CD4-positive, alpha-beta T cell treated with Interferon gamma for 1 hour (primary cell): ENCODE results near the gene DPY19L3.
A peak's percentile ranks its signal among the peaks of the same experiment; 100 is the strongest.
"Not testable (repeated sequence)": the region's sequence is repeated elsewhere in the genome, so short reads cannot be mapped to it uniquely, and the experiment has no call there.

Experiments
- DNase-seq: peaks from one replicate; pipeline ENCODE4 v3.0.0-alpha.2; 2020

DPY19L3 gene

DNA sequence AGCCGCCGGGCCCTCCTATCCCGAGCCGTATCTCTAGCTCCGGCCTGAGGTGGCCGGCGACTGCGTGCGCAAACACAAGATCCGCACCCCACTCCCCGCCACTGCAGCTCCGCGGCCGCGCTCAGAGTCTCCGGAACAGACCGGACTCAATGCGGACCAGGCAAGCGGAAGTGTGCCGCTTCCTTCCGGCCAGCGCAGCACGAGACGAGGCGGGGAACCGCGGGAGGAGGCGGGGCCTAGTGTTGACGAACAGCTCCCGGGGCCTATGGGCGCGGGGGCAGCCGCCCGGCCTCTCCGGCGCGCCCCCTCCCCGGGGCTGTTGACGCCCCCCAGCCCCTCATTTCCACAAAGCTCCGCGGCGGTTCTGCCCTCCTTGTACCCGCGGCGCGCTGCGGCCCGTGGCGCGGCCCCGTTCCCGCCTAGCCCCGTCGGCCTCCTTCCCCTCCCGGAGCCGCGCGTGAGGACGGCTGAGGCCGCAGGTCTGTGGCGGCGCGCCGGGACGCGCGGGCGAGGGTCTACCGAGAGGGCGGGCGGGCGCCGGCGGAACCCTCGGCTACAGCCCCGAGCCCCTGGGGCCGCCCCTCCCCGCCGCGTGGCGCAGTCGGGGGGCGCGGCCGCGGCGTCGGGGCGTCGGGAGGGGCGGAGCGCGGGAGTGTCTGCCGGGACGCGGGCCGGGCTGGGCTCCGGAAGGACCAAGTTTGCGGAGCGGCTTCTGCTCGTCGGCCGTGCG is at the start of gene DPY19L3:
Gene DPY19L3, plus strand, starts transcription at position 340 of the 730 bp plus-strand sequence. CDS start 2,484 bp downstream, outside the sequence.
- DNase-seq, result peak; percentile 89

GRCh38 chr19:32357720-32358119 is 47.9 kb upstream of the DPY19L3 start:
- no peak for DNase-seq

DNA sequence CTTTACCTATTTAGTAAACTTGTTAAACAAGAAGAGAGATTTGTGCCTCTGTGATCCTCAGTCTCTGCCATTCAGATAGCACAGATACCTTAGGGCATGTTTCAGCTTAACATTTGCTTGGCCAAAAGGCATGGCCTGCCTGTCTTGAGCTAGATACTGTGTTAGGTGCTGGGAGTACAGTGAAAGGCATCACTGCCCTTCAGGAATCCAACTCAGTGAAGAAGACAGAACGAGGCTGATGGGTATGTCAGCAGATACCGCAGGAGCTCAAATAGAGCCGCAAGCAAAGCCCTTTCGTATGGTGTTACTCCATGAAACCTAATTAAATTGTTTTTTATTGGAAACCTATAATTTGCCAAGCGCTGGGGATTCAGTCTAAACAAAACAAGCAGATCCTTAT is 47.2 kb upstream of the DPY19L3 start:
- DNase-seq, result no peak

- no peak for DNase-seq
Observed at GRCh38 chr19:32359581-32359980, 46.0 kb upstream of the DPY19L3 start.

DNA sequence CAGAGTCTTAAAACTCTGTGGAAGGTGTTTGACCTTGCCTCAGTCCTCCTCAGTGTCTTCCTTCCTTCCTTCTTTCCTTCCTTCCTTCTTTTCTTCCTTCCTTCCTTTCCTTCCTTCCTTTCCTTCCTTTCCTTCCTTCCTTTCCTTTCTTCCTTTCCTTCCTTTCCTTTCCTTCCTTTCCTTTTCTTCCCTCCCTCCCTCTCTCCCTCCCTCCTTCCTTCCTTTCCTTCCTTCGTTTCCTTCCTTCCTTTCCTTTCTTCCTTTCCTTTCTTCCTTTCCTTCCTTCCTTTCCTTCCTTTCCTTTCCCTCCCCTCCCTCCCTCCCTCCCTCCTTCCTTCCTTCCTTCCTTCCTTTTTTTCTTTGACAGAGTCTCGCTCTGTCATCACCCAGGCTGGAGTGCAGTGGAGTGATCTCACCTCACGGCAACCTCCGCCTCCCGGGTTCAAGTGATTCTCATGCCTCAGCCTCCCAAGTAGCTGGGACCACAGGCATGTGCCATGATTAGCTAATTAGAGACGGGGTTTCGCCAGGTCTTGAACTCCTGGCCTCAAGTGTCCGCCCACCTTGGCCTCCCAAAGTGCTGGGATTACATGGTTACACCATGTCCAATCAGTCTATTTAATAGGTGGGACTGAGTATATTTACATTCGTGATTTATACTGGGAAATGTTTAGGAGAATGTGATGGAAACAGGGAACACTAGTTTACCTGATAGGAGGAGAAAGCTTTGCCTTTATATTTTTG is 43.8 kb upstream of the DPY19L3 start:
- DNase-seq, result no peak

- DNase-seq, result no peak
Observed at GRCh38 chr19:32362318-32362691, 43.3 kb upstream of the DPY19L3 start.

DNA sequence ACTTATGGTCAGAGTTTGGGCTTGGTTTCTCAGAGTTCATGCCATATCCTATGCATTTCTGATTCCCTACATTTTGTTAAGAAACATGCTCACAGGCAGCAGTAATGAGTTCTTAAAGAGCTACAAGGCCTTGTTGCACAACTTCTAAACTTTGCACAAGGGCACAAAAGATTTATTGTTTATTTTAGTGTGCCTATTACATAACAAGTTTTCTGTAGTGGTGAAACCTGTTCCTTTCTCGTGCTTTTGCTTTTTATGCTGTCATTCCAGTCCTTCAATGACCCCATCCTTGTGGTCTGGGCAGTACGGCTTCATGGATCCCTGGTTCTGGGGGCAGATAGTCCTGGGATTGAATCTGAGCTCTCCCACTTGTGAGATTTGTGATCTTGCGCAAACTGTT is 42.4 kb upstream of the DPY19L3 start:
- no peak for DNase-seq

DNA sequence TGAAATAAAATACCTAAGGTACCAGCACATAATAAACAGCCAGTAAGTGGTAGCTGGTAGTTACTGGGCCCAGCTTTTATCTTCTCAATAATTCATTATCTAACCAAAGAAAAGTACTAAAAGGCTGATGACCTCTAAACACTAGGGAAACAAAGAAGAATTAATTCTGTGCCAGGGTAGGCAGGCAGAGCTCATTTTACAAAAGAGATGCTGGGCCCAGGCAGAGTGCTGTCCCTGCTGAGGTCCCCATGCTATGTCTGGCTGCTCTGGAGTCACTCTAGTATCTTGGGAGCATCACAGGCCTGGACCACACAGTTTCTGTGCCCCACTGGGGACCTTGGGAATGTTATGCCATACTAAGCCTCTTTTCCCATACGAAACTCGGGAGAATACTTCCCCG is 41.9 kb upstream of the DPY19L3 start:
- DNase-seq, result no peak

DNA sequence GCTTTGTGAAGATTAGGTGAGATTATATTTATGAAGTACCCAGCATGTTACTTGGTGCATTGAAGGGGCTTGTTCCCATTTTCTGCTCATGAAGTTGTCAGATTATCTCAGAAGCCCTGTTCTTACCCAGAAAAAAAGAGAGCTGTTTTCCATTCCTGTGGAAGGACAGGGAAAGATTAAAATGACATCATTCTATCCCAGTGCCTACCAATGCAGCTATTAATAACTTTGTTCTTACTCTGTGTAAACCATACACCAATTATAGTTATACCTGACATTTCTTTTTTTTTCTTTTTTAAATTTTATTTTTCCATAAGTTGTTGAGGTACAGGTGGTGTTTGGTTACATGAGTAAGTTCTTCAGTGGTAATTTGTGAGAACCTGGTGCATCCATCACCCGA is 41.5 kb upstream of the DPY19L3 start:
- DNase-seq, result no peak

- no peak for DNase-seq
Observed at GRCh38 chr19:32367063-32367462, 38.5 kb upstream of the DPY19L3 start.

GRCh38 chr19:32367948-32368536 is 37.5 kb upstream of the DPY19L3 start:
- DNase-seq, result no peak

GRCh38 chr19:32368787-32369186 is 36.8 kb upstream of the DPY19L3 start:
- DNase-seq, result no peak

DNA sequence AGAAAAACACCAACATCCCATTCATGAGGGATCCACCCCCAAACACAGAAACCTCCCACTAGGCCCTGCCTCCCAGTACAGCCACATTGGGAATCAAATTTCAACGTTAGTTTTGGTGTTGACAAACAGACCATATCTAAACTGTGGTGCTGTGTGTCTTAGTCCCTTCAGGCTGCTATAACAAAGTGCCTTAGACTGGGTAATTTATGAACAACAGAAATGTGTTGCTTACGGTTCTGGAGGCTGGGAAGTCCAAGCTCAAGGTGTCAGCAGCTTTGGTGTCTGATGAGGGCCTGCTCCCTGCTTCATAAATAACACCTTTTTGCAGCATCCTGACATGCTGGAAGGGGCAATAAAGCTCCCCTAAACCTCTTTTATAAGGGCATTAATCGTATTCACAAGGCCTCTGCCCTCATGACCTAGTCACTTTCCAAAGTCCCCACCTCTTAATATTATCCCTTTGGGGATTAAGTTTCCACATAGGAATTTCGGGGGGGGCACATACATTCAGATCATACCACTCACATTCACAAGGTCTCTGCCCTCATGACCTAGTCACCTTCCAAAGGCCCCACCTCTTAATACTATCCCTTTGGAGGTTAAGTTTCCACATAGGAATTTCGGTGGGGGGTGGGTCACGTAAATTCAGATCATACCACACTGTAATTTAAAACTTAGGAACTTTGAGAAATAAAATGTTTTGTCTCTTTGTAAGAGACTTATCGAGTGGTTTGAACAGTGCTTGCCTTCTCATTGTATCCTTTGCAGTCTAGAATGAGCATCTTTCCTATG is 32.6 kb upstream of the DPY19L3 start:
- no peak for DNase-seq

GRCh38 chr19:32373585-32374295 is 31.8 kb upstream of the DPY19L3 start:
- DNase-seq, result no peak

DNA sequence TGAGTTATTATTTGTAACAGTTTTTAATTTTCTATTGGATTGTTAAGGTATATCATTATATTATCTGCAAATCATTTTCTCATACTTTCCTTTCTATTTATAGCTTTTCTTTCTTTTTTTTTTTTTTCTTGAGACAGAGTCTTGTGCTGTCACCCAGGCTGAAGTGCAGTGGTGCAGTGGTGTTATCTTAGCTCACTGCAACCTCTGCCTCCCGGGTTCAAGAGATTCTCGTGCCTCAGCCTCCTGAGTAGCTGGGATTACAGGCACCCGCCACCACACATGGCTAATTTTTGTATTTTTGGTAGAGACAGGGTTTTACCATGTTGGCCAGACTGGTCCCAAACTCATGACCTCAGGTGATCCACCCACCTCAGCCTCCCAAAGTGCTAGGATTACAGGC is 31.2 kb upstream of the DPY19L3 start:
- DNase-seq, result not testable (repeated sequence)

DNA sequence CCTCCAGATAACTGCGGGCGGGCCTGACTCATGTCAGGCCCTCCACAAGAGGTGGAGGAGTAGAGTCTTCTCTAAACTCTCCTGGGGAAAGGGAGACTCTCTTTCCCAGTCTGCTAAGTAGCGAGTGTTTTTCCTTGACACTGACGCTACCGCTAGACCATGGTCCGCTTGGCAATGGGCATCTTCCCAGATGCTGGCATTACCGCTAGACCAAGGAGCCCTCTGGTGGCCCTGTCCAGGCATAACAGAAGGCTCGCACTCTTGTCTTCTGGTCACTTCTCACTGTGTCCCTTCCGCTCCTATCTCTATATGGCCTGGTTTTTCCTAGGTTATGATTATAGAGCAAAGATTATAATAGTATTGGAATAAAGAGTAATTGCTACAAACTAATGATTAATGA is 28.5 kb upstream of the DPY19L3 start:
- not testable (repeated sequence) for DNase-seq

DNA sequence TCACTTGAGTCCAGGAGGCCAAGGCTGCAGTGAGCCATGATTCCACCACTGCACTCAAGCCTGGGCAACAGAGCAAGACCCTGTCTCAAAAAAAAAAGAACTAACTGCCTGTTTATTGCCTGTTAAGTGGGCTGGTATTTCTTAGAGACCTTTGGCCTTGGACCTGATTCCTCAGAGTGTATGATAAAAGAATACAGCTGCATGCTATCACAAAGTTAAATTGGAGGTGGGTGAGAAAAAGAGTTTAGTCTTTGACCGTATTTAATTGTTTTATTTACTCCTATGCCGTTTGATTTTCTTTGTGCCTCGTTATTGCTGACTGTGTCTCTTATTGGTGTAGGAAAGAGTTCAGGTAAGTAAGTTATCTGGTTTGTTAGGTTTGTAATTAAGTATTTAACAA is 25.3 kb upstream of the DPY19L3 start:
- no peak for DNase-seq

DNA sequence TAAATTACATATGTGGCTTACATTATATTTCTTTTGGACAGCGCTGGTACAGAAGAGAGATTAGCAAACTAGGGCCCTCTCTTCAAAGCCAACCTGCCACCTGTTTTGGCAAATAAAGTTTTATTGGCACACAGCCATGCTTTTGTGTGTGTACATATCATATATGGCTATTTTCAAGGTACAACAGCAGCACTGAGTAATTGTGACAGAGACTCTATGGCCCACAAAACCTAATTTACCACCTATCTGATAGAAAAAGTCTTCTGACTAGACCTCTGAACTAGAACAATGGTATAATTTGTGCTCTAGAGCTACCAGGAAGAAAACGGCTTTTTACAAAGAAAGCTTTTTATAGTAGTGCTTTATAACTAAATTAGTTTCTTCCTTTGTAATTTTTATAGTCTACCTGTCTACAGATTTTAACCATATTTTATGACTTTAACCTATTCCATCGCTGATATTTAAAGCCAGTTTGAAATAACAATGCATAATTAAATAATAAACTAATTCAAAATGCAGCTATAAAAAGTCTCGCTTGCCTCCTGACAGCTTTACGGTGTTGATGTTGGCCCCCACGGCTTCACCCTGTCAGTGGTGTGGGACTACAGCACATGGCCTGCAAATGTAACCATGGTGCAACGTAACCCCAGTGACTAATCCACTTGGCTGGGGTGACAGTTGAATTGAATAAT is 17.7 kb upstream of the DPY19L3 start:
- DNase-seq, result no peak

GRCh38 chr19:32388393-32388855 is 17.1 kb upstream of the DPY19L3 start:
- DNase-seq, result no peak

- DNase-seq, result no peak
Observed at GRCh38 chr19:32392901-32393300, 12.7 kb upstream of the DPY19L3 start.

DNA sequence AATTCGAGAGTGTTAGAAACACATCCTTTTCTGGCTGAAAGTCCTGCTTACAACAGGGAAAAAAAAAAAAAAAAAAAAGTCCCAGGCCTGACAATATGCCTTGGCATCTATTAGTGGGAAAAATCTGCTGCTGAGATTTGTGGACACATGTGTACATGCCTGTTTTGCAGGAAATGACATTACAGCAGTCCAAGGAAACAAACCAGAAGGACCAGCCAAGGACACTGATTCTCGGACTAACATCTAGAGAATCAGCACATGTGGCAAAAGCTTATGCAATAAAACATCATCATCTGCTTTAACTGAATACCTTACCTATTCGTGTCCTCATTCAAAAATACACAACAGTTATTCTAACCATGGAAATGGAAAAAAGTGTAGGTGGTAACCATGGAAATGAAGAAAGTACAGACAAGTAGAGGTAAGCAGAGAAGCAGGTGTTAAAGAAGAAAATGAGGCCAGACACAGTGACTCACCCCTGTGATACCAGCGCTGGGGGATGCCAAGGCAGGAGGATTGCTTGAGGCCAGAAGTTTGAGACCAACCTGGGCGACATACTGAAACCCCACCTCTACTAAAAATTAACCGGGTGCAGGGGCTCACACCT is 9.4 kb upstream of the DPY19L3 start:
- DNase-seq, result no peak
